Neural progenitor cell (in vitro differentiated cells): ENCODE results near the gene SEMA3C. TPM values are rescaled to one million over a fixed set of nuclear protein-coding genes. Genes with fewer than 3 reads are reported as not detected.

Experiments used
- DNase-seq: peaks from one replicate; pipeline ENCODE4 v3.0.0-alpha.2; 2016; ENCODE audit warnings: low spot score
- H2AFZ ChIP-seq: fragments of 200-600 bp; sonication (generic); replicated peaks from 2 replicates; pipeline ENCODE4 v1.6.1; 2016; ENCODE audit warnings: antibody characterized with exemption
- H3F3A ChIP-seq: fragments of 200-600 bp; sonication (generic); 2 replicates; pipeline ENCODE4 v1.6.1; 2016; ENCODE audit warnings: antibody characterized with exemption, low read depth
- H3K27ac ChIP-seq: fragments of 200-600 bp; sonication (generic); 2 replicates; pipeline ENCODE4 v1.5.1; 2016; ENCODE audit warnings: mild to moderate bottlenecking
- H3K27me3 ChIP-seq: fragments of 200-600 bp; sonication (generic); 2 replicates; pipeline ENCODE4 v1.6.1; 2016; ENCODE audit warnings: mild to moderate bottlenecking, moderate library complexity
- H3K36me3 ChIP-seq: fragments of 200-600 bp; sonication (generic); 2 replicates; pipeline ENCODE4 v1.5.1; 2016
- H3K4me1 ChIP-seq: fragments of 200-600 bp; sonication (generic); 2 replicates; pipeline ENCODE4 v1.6.1; 2016; ENCODE audit warnings: mixed run types
- H3K4me2 ChIP-seq: fragments of 200-600 bp; sonication (generic); 2 replicates; pipeline ENCODE4 v1.6.1; 2016
- H3K4me3 ChIP-seq: fragments of 200-600 bp; sonication (generic); 2 replicates; pipeline ENCODE4 v1.5.1; 2016
- H3K79me2 ChIP-seq: fragments of 200-600 bp; sonication (generic); 2 replicates; pipeline ENCODE4 v1.6.1; 2016; ENCODE audit warnings: low read depth
- H3K9ac ChIP-seq: fragments of 200-600 bp; sonication (generic); 2 replicates; pipeline ENCODE4 v1.6.1; 2016
- H3K9me3 ChIP-seq: fragments of 200-600 bp; sonication (generic); 2 replicates; pipeline ENCODE4 v1.5.1; 2016; ENCODE audit warnings: low read depth
- H4K20me1 ChIP-seq: fragments of 200-600 bp; sonication (generic); 2 replicates; pipeline ENCODE4 v1.6.1; 2016; ENCODE audit warnings: low read depth
- H3K27ac Mint-ChIP-seq: 3 replicates; pipeline ENCODE4 v1.8.0; 2021; ENCODE audit warnings: mixed read lengths
- H3K27me3 Mint-ChIP-seq: 2 replicates; pipeline ENCODE4 v1.8.0; 2022; ENCODE audit warnings: low read depth, mild to moderate bottlenecking, inconsistent platforms, moderate library complexity, mixed read lengths; ENCODE audit not compliant: insufficient read depth
- H3K36me3 Mint-ChIP-seq: 3 replicates; pipeline ENCODE4 v1.8.0; 2021; ENCODE audit warnings: mixed read lengths
- H3K4me1 Mint-ChIP-seq: 3 replicates; pipeline ENCODE4 v1.8.0; 2021; ENCODE audit warnings: mixed read lengths
- H3K4me3 Mint-ChIP-seq: 3 replicates; pipeline ENCODE4 v1.8.0; 2021; ENCODE audit warnings: mild to moderate bottlenecking, moderate library complexity, mixed read lengths
- H3K9me3 Mint-ChIP-seq: 3 replicates; pipeline ENCODE4 v1.8.0; 2020; ENCODE audit warnings: mixed read lengths
- EZH2 ChIP-seq: fragments of 200-600 bp; sonication (generic); IDR thresholded peaks from 2 replicates; pipeline ENCODE4 v1.6.1; 2017; ENCODE audit warnings: antibody characterized with exemption, mild to moderate bottlenecking, moderate library complexity
- EZH2phosphoT487 ChIP-seq: fragments of 200-600 bp; sonication (generic); IDR thresholded peaks from 2 replicates; pipeline ENCODE4 v1.6.1; 2017; ENCODE audit warnings: antibody characterized with exemption
- total RNA-seq: library from RNA; depleted of rRNA; stranded (reverse); fragments of >200 nt; gene quantifications from 2 replicates; pipeline ENCODE4 v1.2.3, GENCODE V29; 2015; ENCODE audit warnings: low replicate concordance
- TF ChIP-seq, protein P1 (sequence below): fragments of 200-600 bp; sonication (generic); IDR thresholded peaks from 2 replicates; pipeline ENCODE4 v1.5.1; 2017; ENCODE audit warnings: antibody characterized with exemption, mild to moderate bottlenecking

The SEMA3C gene
- total RNA-seq, 1 donor from 2014 or later: 0.54 TPM

DNA sequence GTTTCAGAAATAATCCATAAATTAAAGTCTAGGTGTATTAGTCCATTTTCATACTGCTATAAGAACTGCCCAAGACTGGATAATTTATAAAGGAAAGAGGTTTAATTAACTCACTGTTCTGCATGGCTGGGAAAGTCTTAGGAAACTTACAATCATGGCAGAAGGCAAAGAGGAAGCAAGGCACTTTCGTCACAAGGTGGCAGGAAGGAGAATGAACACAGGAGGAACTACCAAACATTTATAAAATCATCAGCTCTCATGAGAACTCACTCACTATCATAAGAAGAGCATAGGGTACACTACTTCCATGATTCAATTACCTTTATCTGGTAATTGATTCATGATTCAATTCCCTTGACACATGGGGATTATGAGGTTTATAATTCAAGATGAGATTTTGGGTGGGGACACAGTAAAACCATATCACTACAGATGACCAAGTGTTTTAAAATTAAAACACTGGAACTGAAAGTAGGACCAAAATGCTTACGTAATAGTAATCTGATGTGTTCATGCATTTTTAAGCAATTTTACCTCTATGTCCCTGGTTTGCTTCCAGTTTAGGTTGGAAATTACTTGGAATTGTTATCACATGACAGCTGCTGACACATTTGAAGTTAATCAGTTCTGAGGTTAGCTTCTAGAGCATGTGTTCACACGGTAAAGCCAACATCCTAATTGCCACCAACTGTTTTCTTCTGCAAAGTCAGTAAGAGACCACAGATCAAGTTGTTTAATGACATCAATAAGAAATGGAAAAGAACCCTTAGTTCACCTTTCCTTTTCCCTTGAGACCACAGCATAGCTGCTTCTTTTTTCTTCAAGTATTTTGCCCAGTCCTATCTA is 48.4 kb upstream of the SEMA3C start:
- Mint-ChIP-seq H3K4me1 (peaks cover 12% of the 10 kb centered on the region), H3K36me3 (no peaks in the 10 kb centered on the region), H3K27ac (no peak overlapping the region), H3K27me3 (peaks cover 4% of the 10 kb centered on the region), H3K4me3 (no peak overlapping the region), H3K9me3 (peaks cover 2% of the 10 kb centered on the region)
- Histone ChIP-seq H3K4me1 (no peaks in the 10 kb centered on the region), H3K9me3 (no peaks in the 10 kb centered on the region), H3K4me3 (no peak overlapping the region), H3K79me2 (no peaks in the 10 kb centered on the region), H3K4me2 (no peak overlapping the region), H2AFZ (no peak overlapping the region), H4K20me1 (no peaks in the 10 kb centered on the region), H3F3A (no peaks in the 10 kb centered on the region), H3K9ac (no peak overlapping the region), H3K27ac (no peak overlapping the region), H3K27me3 (no peaks in the 10 kb centered on the region), H3K36me3 (no peaks in the 10 kb centered on the region)
- TF ChIP-seq EZH2phosphoT487: no peak
- TF ChIP-seq, protein P1, sequence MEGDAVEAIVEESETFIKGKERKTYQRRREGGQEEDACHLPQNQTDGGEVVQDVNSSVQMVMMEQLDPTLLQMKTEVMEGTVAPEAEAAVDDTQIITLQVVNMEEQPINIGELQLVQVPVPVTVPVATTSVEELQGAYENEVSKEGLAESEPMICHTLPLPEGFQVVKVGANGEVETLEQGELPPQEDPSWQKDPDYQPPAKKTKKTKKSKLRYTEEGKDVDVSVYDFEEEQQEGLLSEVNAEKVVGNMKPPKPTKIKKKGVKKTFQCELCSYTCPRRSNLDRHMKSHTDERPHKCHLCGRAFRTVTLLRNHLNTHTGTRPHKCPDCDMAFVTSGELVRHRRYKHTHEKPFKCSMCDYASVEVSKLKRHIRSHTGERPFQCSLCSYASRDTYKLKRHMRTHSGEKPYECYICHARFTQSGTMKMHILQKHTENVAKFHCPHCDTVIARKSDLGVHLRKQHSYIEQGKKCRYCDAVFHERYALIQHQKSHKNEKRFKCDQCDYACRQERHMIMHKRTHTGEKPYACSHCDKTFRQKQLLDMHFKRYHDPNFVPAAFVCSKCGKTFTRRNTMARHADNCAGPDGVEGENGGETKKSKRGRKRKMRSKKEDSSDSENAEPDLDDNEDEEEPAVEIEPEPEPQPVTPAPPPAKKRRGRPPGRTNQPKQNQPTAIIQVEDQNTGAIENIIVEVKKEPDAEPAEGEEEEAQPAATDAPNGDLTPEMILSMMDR: no peak
- no peak for TF ChIP-seq EZH2
- no peak for DNase-seq

DNA sequence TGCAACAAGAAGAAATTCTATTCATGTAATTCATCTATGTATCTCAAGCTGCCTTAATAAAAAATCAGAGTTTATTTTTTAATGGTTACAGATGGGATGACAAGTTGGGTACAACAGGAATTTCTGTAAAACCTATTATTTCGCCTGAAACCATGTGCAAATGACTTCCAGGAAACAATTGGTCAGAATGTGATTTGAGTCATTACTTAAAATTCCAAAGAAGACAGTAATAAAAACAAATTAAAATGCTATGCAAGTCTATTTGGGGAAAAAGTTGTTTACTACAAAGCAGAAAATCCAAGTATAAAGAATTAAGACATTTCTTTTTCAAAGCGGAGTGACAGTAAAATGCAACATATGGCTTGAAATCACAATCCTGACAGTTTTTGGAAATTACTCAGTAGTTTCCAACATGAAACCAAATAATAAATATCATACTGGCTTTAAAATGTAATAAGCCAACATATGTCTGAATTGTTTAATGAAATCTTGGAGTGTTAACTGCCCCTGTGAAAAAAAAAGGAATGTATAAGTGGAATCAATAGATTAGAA is 41.5 kb upstream of the SEMA3C start:
- H3K4me2 ChIP-seq: no peak overlapping the region
- Mint-ChIP-seq H3K9me3 (peaks cover 4% of the 10 kb centered on the region), H3K4me3 (no peak overlapping the region), H3K36me3 (no peaks in the 10 kb centered on the region), H3K27me3 (peaks cover 3% of the 10 kb centered on the region), H3K4me1 (no peaks in the 10 kb centered on the region), H3K27ac (no peak overlapping the region)
- no peak overlapping the region for H3K27ac ChIP-seq
- no peak overlapping the region for H3K9ac ChIP-seq
- H2AFZ ChIP-seq: no peak overlapping the region
- no peaks in the 10 kb centered on the region for H4K20me1 ChIP-seq
- H3K4me1 ChIP-seq: no peaks in the 10 kb centered on the region
- no peaks in the 10 kb centered on the region for H3K9me3 ChIP-seq
- H3K27me3 ChIP-seq: no peaks in the 10 kb centered on the region
- no peak overlapping the region for H3K4me3 ChIP-seq
- H3K36me3 ChIP-seq: no peaks in the 10 kb centered on the region
- H3K79me2 ChIP-seq: no peaks in the 10 kb centered on the region
- no peaks in the 10 kb centered on the region for H3F3A ChIP-seq
- DNase-seq: no peak
- TF ChIP-seq EZH2phosphoT487 (no peak), EZH2 (no peak)
- TF ChIP-seq, protein P1: no peak

GRCh38 chr7:80957226-80957777 is 38.5 kb upstream of the SEMA3C start:
- H3K79me2 ChIP-seq: no peaks in the 10 kb centered on the region
- no peaks in the 10 kb centered on the region for H3F3A ChIP-seq
- Mint-ChIP-seq H3K27ac (no peak overlapping the region), H3K36me3 (no peaks in the 10 kb centered on the region), H3K4me1 (no peaks in the 10 kb centered on the region), H3K4me3 (no peak overlapping the region), H3K9me3 (peaks cover 2% of the 10 kb centered on the region), H3K27me3 (peaks cover 2% of the 10 kb centered on the region)
- no peak overlapping the region for H3K9ac ChIP-seq
- no peak for DNase-seq
- H3K4me3 ChIP-seq: no peak overlapping the region
- H3K27me3 ChIP-seq: no peaks in the 10 kb centered on the region
- H3K9me3 ChIP-seq: no peaks in the 10 kb centered on the region
- no peaks in the 10 kb centered on the region for H3K36me3 ChIP-seq
- no peaks in the 10 kb centered on the region for H3K4me1 ChIP-seq
- H3K4me2 ChIP-seq: no peak overlapping the region
- no peak overlapping the region for H3K27ac ChIP-seq
- no peaks in the 10 kb centered on the region for H4K20me1 ChIP-seq
- no peak overlapping the region for H2AFZ ChIP-seq
- no peak for TF ChIP-seq EZH2
- TF ChIP-seq, protein P1: no peak
